Stimulated activated CD4-positive, alpha-beta T cell treated with anti-CD3 and anti-CD28 coated beads, Interleukin-4, amount 100 ng/mL, for 1 hour (primary cell): ENCODE results near the gene NRXN3.
A peak's percentile ranks its signal among the peaks of the same experiment; 100 is the strongest.
"Not testable (repeated sequence)": the region's sequence is repeated elsewhere in the genome, so short reads cannot be mapped to it uniquely, and the experiment has no call there.

Experiments
- DNase-seq: peaks from one replicate; pipeline ENCODE4 v3.0.0-alpha.2; 2020

Gene NRXN3

GRCh38 chr14:78501909-78502308 is 331.7 kb downstream of the NRXN3 start:
- no peak for DNase-seq

GRCh38 chr14:78508023-78508422 is 337.9 kb downstream of the NRXN3 start:
- no peak for DNase-seq

GRCh38 chr14:78509516-78509915 is 339.3 kb downstream of the NRXN3 start:
- no peak for DNase-seq

- DNase-seq = no peak
These were observed 341.8 kb downstream of the NRXN3 start for GRCh38 chr14:78512021-78512420.

GRCh38 chr14:78519863-78520262 is 349.7 kb downstream of the NRXN3 start:
- peak; percentile 2 for DNase-seq

- no peak for DNase-seq
These were observed 354.0 kb downstream of the NRXN3 start for GRCh38 chr14:78524196-78524595.

GRCh38 chr14:78524766-78525165 is 354.6 kb downstream of the NRXN3 start:
- DNase-seq = no peak

GRCh38 chr14:78530078-78530477 is 359.9 kb downstream of the NRXN3 start:
- DNase-seq = no peak

GRCh38 chr14:78534141-78534540 is 364.0 kb downstream of the NRXN3 start:
- DNase-seq = no peak

GRCh38 chr14:78535041-78535440 is 364.9 kb downstream of the NRXN3 start:
- no peak for DNase-seq

- DNase-seq = not testable (repeated sequence)
These were observed 371.6 kb downstream of the NRXN3 start for GRCh38 chr14:78541788-78542187.

- DNase-seq = no peak
These were observed 373.3 kb downstream of the NRXN3 start for GRCh38 chr14:78543433-78543832.

GRCh38 chr14:78561074-78561473 is 390.9 kb downstream of the NRXN3 start:
- DNase-seq = no peak

GRCh38 chr14:78566026-78566858 is 396.1 kb downstream of the NRXN3 start:
- DNase-seq = peak; percentile 60

- no peak for DNase-seq
These were observed 396.6 kb downstream of the NRXN3 start for GRCh38 chr14:78566859-78567172.

- no peak for DNase-seq
These were observed 397.2 kb downstream of the NRXN3 start for GRCh38 chr14:78567343-78567742.

GRCh38 chr14:78573736-78574135 is 403.6 kb downstream of the NRXN3 start:
- not testable (repeated sequence) for DNase-seq

GRCh38 chr14:78576437-78577166 is 406.4 kb downstream of the NRXN3 start:
- DNase-seq = no peak

GRCh38 chr14:78581229-78581628 is 411.1 kb downstream of the NRXN3 start:
- DNase-seq = no peak

- DNase-seq = no peak
These were observed 416.5 kb downstream of the NRXN3 start for GRCh38 chr14:78586681-78587080.

GRCh38 chr14:78588906-78589305 is 418.7 kb downstream of the NRXN3 start:
- DNase-seq = no peak

- no peak for DNase-seq
These were observed 422.5 kb downstream of the NRXN3 start for GRCh38 chr14:78592616-78593219.

- DNase-seq = no peak
These were observed 423.8 kb downstream of the NRXN3 start for GRCh38 chr14:78593949-78594348.

- no peak for DNase-seq
These were observed 425.6 kb downstream of the NRXN3 start for GRCh38 chr14:78595797-78596196.
